Smooth muscle cell (in vitro differentiated cells): ENCODE results near the gene PLA2R1. TPM values are rescaled to one million over a fixed set of nuclear protein-coding genes. Genes with fewer than 3 reads are reported as not detected.
A peak's percentile ranks its signal among the peaks of the same experiment; 100 is the strongest.

ENCODE experiments used
- DNase-seq: peaks from one replicate; lab custom pipeline; 2025; ENCODE audit not compliant: unreplicated experiment; lab: John Stamatoyannopoulos, UW
- H2AFZ ChIP-seq: fragments of 200-600 bp; sonication (generic); 2 replicates; pipeline ENCODE4 v1.6.0; 2016; ENCODE audit warnings: antibody characterized with exemption, low read depth, mild to moderate bottlenecking
- H3F3A ChIP-seq: fragments of 200-600 bp; sonication (generic); 2 replicates; pipeline ENCODE4 v1.6.0; 2017; ENCODE audit warnings: antibody characterized with exemption, low read depth
- H3K27ac ChIP-seq: fragments of 200-600 bp; sonication (generic); 2 replicates; pipeline ENCODE4 v1.5.1; 2016; ENCODE audit warnings: low read depth, mild to moderate bottlenecking
- H3K27me3 ChIP-seq: fragments of 200-600 bp; sonication (generic); 2 replicates; pipeline ENCODE4 v1.6.1; 2016; ENCODE audit warnings: low read depth, mild to moderate bottlenecking
- H3K36me3 ChIP-seq: fragments of 200-600 bp; sonication (generic); 2 replicates; pipeline ENCODE4 v1.5.1; 2016; ENCODE audit warnings: low read depth
- H3K4me1 ChIP-seq: fragments of 200-600 bp; sonication (generic); 2 replicates; pipeline ENCODE4 v1.5.1; 2016; ENCODE audit warnings: low read depth
- H3K4me2 ChIP-seq: fragments of 200-600 bp; sonication (generic); 2 replicates; pipeline ENCODE4 v1.6.0; 2016; ENCODE audit warnings: mild to moderate bottlenecking
- H3K4me3 ChIP-seq: fragments of 200-600 bp; sonication (generic); 2 replicates; pipeline ENCODE4 v1.5.1; 2016; ENCODE audit warnings: mild to moderate bottlenecking
- H3K79me2 ChIP-seq: fragments of 200-600 bp; sonication (generic); 2 replicates; pipeline ENCODE4 v1.6.0; 2016; ENCODE audit warnings: low read depth, mild to moderate bottlenecking
- H3K9ac ChIP-seq: fragments of 200-600 bp; sonication (generic); 2 replicates; pipeline ENCODE4 v1.6.0; 2016; ENCODE audit warnings: low read depth
- H3K9me3 ChIP-seq: fragments of 200-600 bp; sonication (generic); replicated peaks from 2 replicates; pipeline ENCODE4 v1.5.1; 2016; ENCODE audit warnings: low read depth
- H4K20me1 ChIP-seq: fragments of 200-600 bp; sonication (generic); 2 replicates; pipeline ENCODE4 v1.6.0; 2016; ENCODE audit warnings: low read depth
- CTCF ChIP-seq: fragments of 200-600 bp; sonication (generic); IDR thresholded peaks from 2 replicates; pipeline ENCODE4 v1.5.1; 2017; ENCODE audit warnings: borderline replicate concordance, mild to moderate bottlenecking, antibody characterized with exemption; ENCODE audit not compliant: insufficient read depth, poor library complexity, severe bottlenecking
- WGBS: methylation state at CpG from one replicate; pipeline ENCODE4 v1.1.7; 2016; ENCODE audit warnings: low lambda C conversion rate; 5-methylcytosine and 5-hydroxymethylcytosine counted together
- polyA plus RNA-seq: library from polyadenylated mRNA; unstranded; fragments of >200 nt; fragmentation: Nextera tagmentation; extraction: Ambion mirVana; gene quantifications from 2 replicates; pipeline ENCODE4 v1.2.1, GENCODE V29; 2016
- total RNA-seq: library from RNA; depleted of rRNA; stranded (reverse); fragments of >200 nt; gene quantifications from 2 replicates; pipeline ENCODE4 v1.2.3, GENCODE V29; 2014

PLA2R1 gene
- total and polyA plus RNA-seq, 2 experiments from 2014 or later: 4.8 to 7.3 TPM

- no peaks in the 10 kb centered on the region for H3K9me3 ChIP-seq
- H3K4me3 ChIP-seq: no peak overlapping the region
- H3K27me3 ChIP-seq: peaks cover 11% of the 10 kb centered on the region
- 20% methylated on average over 17 of the region's 17 CpGs for WGBS
- no peak overlapping the region for H3K4me2 ChIP-seq
- no peak overlapping the region for H2AFZ ChIP-seq
- peaks cover 4% of the 10 kb centered on the region for H3F3A ChIP-seq
- H4K20me1 ChIP-seq: no peaks in the 10 kb centered on the region
- H3K27ac ChIP-seq: no peak overlapping the region
- peak; percentile 65 for TF ChIP-seq CTCF
- no peaks in the 10 kb centered on the region for H3K4me1 ChIP-seq
- DNase-seq: peak; percentile 19
- no peak overlapping the region for H3K9ac ChIP-seq
- no peaks in the 10 kb centered on the region for H3K36me3 ChIP-seq
- H3K79me2 ChIP-seq: no peaks in the 10 kb centered on the region
Observed at GRCh38 chr2:159921752-159922404, 140.5 kb downstream of the PLA2R1 start.

GRCh38 chr2:159916511-159916910, 145.9 kb downstream of the PLA2R1 start:
- no peak overlapping the region for H3K4me2 ChIP-seq
- no peaks in the 10 kb centered on the region for H4K20me1 ChIP-seq
- no peak overlapping the region for H3K9ac ChIP-seq
- 88% methylated on average over 2 of the region's 2 CpGs for WGBS
- no peaks in the 10 kb centered on the region for H3F3A ChIP-seq
- H2AFZ ChIP-seq: no peak overlapping the region
- H3K9me3 ChIP-seq: no peaks in the 10 kb centered on the region
- H3K4me1 ChIP-seq: no peaks in the 10 kb centered on the region
- no peaks in the 10 kb centered on the region for H3K79me2 ChIP-seq
- H3K36me3 ChIP-seq: no peaks in the 10 kb centered on the region
- H3K4me3 ChIP-seq: no peak overlapping the region
- H3K27ac ChIP-seq: no peak overlapping the region
- peaks cover 18% of the 10 kb centered on the region for H3K27me3 ChIP-seq
- no peak for DNase-seq
- TF ChIP-seq CTCF: no peak

- peaks cover 25% of the 10 kb centered on the region for H3K27me3 ChIP-seq
- no peak overlapping the region for H3K27ac ChIP-seq
- no peak overlapping the region for H3K4me3 ChIP-seq
- H3F3A ChIP-seq: no peaks in the 10 kb centered on the region
- no peak overlapping the region for H3K4me2 ChIP-seq
- DNase-seq: no peak
- WGBS: 85% methylated on average over 2 of the region's 2 CpGs
- H3K4me1 ChIP-seq: no peaks in the 10 kb centered on the region
- H3K9me3 ChIP-seq: no peaks in the 10 kb centered on the region
- no peak overlapping the region for H2AFZ ChIP-seq
- no peak for TF ChIP-seq CTCF
- H3K36me3 ChIP-seq: no peaks in the 10 kb centered on the region
- no peaks in the 10 kb centered on the region for H3K79me2 ChIP-seq
- H3K9ac ChIP-seq: no peak overlapping the region
- no peaks in the 10 kb centered on the region for H4K20me1 ChIP-seq
Observed at GRCh38 chr2:159913900-159914299, 148.5 kb downstream of the PLA2R1 start.

- Histone ChIP-seq H3K79me2 (no peaks in the 10 kb centered on the region), H3K4me1 (no peaks in the 10 kb centered on the region), H2AFZ (no peak overlapping the region), H3K9ac (no peak overlapping the region), H3K4me3 (no peak overlapping the region), H3K4me2 (no peak overlapping the region), H3K36me3 (no peaks in the 10 kb centered on the region), H3K27ac (no peak overlapping the region), H3F3A (no peaks in the 10 kb centered on the region), H3K27me3 (peaks cover 33% of the 10 kb centered on the region), H3K9me3 (no peaks in the 10 kb centered on the region), H4K20me1 (no peaks in the 10 kb centered on the region)
- TF ChIP-seq CTCF: no peak
- no peak for DNase-seq
- 92% methylated on average over 4 of the region's 4 CpGs for WGBS
Observed at GRCh38 chr2:159912580-159912979, 149.8 kb downstream of the PLA2R1 start.
